Measurements from ENCODE around the gene CREBL2.
A peak's percentile ranks its signal among the peaks of the same experiment; 100 is the strongest.
"Not testable (repeated sequence)": the region's sequence is repeated elsewhere in the genome, so short reads cannot be mapped to it uniquely, and the experiment has no call there.

CREBL2 gene

GRCh38 chr12:12646483-12647072 lies 34.9 kb downstream of the CREBL2 start:
- ChIA-PET CTCF (interaction anchor here (0.9 to 5.3 kb wide), 28 partner anchors 8 to 290 kb away, joined by 3 to 50 read pairs (median 6); partner anchors contain the start of genes BORCS5 and CREBL2), POLR2A (no interaction called here)
- DNase-seq (ENCODE audit: extremely low spot score), result peak; percentile 29
- no peak for TF ChIP-seq CTCF (IDR thresholded peaks at IDR 0.05; ENCODE audit: control extremely low read depth, extremely low read depth, low read depth, missing control alignments)

- ChIA-PET CTCF (interaction anchor here (1.3 to 5.3 kb wide), 2 partner anchors 14 to 88 kb away, joined by 3 to 32 read pairs; no protein-coding TSS in a partner anchor), POLR2A (no interaction called here)
- TF ChIP-seq CTCF (IDR thresholded peaks at IDR 0.05; ENCODE audit: control extremely low read depth, extremely low read depth, low read depth, missing control alignments), result no peak
- DNase-seq (ENCODE audit: extremely low spot score), result no peak
Observed at GRCh38 chr12:12648284-12648683, 36.6 kb downstream of the CREBL2 start.

GRCh38 chr12:12648951-12649650 lies 37.4 kb downstream of the CREBL2 start:
- no peak for DNase-seq (ENCODE audit: extremely low spot score)
- POLR2A ChIA-PET, result no interaction called here
- no peak for TF ChIP-seq CTCF (IDR thresholded peaks at IDR 0.05; ENCODE audit: control extremely low read depth, extremely low read depth, low read depth, missing control alignments)
- CTCF ChIA-PET, result no interaction called here

GRCh38 chr12:12651752-12652151 lies 40.1 kb downstream of the CREBL2 start:
- ChIA-PET CTCF (interaction anchor here (0.6 to 1.3 kb wide), 3 partner anchors 11 to 273 kb away, joined by 3 to 4 read pairs (median 4); no protein-coding TSS in a partner anchor), POLR2A (no interaction called here)
- DNase-seq (ENCODE audit: extremely low spot score), result no peak
- TF ChIP-seq CTCF (IDR thresholded peaks at IDR 0.05; ENCODE audit: control extremely low read depth, extremely low read depth, low read depth, missing control alignments), result no peak

GRCh38 chr12:12652704-12653103 lies 41.0 kb downstream of the CREBL2 start:
- CTCF ChIA-PET, result interaction anchor here (0.9 to 5.0 kb wide), 4 partner anchors 9 to 274 kb away, joined by 4 to 44 read pairs (median 4); no protein-coding TSS in a partner anchor
- DNase-seq (ENCODE audit: extremely low spot score); POLR2A ChIA-PET: not testable (repeated sequence)

- no peak for TF ChIP-seq CTCF (IDR thresholded peaks at IDR 0.05; ENCODE audit: control extremely low read depth, extremely low read depth, low read depth, missing control alignments)
- ChIA-PET CTCF (interaction anchor here (0.9 to 6.9 kb wide), 12 partner anchors 8 to 275 kb away, joined by 3 to 50 read pairs (median 8); no protein-coding TSS in a partner anchor), POLR2A (no interaction called here)
- no peak for DNase-seq (ENCODE audit: extremely low spot score)
Observed at GRCh38 chr12:12653922-12654321, 42.2 kb downstream of the CREBL2 start.

All from GM10248 (cell line).